ENCODE data around the gene PLEKHF1. TPM values are rescaled to one million over a fixed set of nuclear protein-coding genes. Genes with fewer than 3 reads are reported as not detected.

The PLEKHF1 gene
- polyA plus RNA-seq, 3 donors: 0.11 to 0.29 (median 0.26) TPM

DNA sequence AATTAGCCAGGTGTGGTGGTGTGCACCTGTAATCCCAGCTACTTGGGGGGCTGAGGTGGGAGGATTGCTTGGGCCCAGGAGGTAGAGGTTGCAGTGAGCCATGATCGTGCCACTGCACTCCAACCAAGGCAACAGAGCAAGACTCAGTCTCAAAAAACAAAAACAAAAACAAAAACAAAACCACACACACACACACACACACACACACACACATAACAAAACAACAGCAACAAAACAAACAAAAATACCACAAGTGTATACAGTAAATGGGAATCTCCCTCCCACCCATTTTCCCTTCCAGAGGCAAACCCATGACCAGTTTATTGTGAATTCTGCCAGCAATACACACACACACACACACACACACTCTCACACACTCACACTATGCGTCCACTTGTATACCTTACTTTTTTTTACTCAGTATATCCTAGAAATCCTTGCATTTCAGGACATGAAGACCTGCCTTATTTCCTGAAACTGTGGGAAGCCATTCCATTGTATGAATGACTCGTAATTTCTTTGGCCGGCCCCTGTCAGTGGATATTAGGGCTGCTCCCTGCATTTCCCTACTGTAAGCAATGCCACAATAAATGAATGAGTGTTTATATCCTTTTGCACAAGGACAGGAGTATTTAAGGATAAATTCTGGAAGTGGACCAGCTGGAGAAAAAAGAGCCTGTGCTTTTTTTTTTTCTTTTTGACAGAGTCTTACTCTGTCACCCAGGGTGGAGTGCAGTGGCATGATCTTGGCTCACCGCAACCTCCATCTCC lies 6.9 kb upstream of the PLEKHF1 start:
- 100% methylated on average over 1 of the region's 5 CpGs for WGBS (ENCODE audit: insufficient coverage)
- TF ChIP-seq, protein P1, sequence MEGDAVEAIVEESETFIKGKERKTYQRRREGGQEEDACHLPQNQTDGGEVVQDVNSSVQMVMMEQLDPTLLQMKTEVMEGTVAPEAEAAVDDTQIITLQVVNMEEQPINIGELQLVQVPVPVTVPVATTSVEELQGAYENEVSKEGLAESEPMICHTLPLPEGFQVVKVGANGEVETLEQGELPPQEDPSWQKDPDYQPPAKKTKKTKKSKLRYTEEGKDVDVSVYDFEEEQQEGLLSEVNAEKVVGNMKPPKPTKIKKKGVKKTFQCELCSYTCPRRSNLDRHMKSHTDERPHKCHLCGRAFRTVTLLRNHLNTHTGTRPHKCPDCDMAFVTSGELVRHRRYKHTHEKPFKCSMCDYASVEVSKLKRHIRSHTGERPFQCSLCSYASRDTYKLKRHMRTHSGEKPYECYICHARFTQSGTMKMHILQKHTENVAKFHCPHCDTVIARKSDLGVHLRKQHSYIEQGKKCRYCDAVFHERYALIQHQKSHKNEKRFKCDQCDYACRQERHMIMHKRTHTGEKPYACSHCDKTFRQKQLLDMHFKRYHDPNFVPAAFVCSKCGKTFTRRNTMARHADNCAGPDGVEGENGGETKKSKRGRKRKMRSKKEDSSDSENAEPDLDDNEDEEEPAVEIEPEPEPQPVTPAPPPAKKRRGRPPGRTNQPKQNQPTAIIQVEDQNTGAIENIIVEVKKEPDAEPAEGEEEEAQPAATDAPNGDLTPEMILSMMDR (IDR thresholded peaks at IDR 0.05): no peak

DNA sequence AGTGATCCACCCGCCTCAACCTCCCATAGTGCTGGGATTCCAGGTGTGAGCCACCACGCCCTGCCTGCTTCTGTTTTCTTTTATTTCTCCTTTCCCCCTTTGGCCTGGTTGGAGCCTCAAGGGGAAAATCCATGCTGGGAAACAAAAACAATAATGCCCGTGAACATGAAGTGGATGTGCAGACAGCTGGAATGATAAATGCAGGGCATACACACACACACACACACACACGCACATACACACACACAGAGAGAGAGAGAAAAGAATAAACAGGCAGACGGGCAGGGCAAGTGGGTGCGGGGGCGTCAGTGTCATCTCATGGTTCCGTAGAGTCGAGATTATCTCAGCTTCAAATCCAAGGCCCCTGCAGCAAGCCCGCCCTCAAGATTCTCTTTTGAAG lies 4.4 kb upstream of the PLEKHF1 start:
- TF ChIP-seq, protein P1 (IDR thresholded peaks at IDR 0.05): no peak
- Mint-ChIP-seq H3K9me3 (no peaks in the 10 kb centered on the region), H3K27me3 (ENCODE audit: low read depth in 3 of 3) (peaks cover 2 to 9% (median 8%) of the 10 kb centered on the region in 3 donors), H3K36me3 (no peaks in the 10 kb centered on the region), H3K4me3 (no peak overlapping the region), H3K4me1 (peaks cover 11% of the 10 kb centered on the region), H3K27ac (no peak overlapping the region)
- H3K36me3 ChIP-seq (replicated peaks in 1 of 2; ENCODE audit: control insufficient read depth in 1 of 2, insufficient read depth in 2 of 2, low read length in 2 of 2): no peaks in the 10 kb centered on the region
- WGBS (ENCODE audit: insufficient coverage): 95% methylated on average over 4 of the region's 10 CpGs
- H3K4me2 ChIP-seq (replicated peaks; ENCODE audit: extremely low read depth, low read length, poor library complexity, severe bottlenecking): no peak overlapping the region
- H3K27me3 ChIP-seq (ENCODE audit: control insufficient read depth in 2 of 2, insufficient read depth in 2 of 2, low read length in 2 of 2): peaks cover 0 to 4% of the 10 kb centered on the region in 2 donors
- H3K79me2 ChIP-seq (ENCODE audit: insufficient read depth, low read length): no peaks in the 10 kb centered on the region
- H3K4me1 ChIP-seq (ENCODE audit: control insufficient read depth in 1 of 2, insufficient read depth in 2 of 2, low read length in 2 of 2): peaks cover 8 to 13% of the 10 kb centered on the region in 2 donors
- no peaks in the 10 kb centered on the region for H3K9me3 ChIP-seq (replicated peaks in 1 of 2; ENCODE audit: control insufficient read depth in 1 of 2, insufficient read depth in 1 of 2, low read length in 2 of 2)
- H3K27ac ChIP-seq (ENCODE audit: low read depth in 1 of 2, low read length in 2 of 2): no peak overlapping the region
- H3K9ac ChIP-seq (ENCODE audit: insufficient read depth, low read length, poor library complexity, severe bottlenecking): no peak overlapping the region
- H3K4me3 ChIP-seq (replicated peaks in 1 of 3; ENCODE audit: low read depth in 2 of 3, low read length in 3 of 3): no peak overlapping the region
- DNase-seq: no peak
- no peaks in the 10 kb centered on the region for H4K20me1 ChIP-seq (ENCODE audit: insufficient read depth, low read length)
- intact Hi-C loops (cut with micrococcal nuclease): no loop called here
- no peak overlapping the region for H2AFZ ChIP-seq (ENCODE audit: insufficient read depth, low read depth, low read length, poor library complexity, severe bottlenecking)

More for the DNA sequence above, 6.9 kb upstream of the PLEKHF1 start:
- DNase-seq: no peak
- Mint-ChIP-seq H3K27ac (no peak overlapping the region), H3K9me3 (peaks cover 0 to 7% (median 3%) of the 10 kb centered on the region in 7 donors), H3K4me1 (no peaks in the 10 kb centered on the region), H3K4me3 (no peak overlapping the region), H3K36me3 (no peaks in the 10 kb centered on the region), H3K27me3 (ENCODE audit: low read depth in 3 of 3) (peaks cover 0 to 3% (median 2%) of the 10 kb centered on the region in 3 donors)
- no peak overlapping the region for H3K27ac ChIP-seq (ENCODE audit: low read depth in 1 of 2, low read length in 2 of 2)
- no peaks in the 10 kb centered on the region for H3K9me3 ChIP-seq (replicated peaks in 1 of 2; ENCODE audit: control insufficient read depth in 1 of 2, insufficient read depth in 1 of 2, low read length in 2 of 2)
- no peaks in the 10 kb centered on the region for H3K27me3 ChIP-seq (ENCODE audit: control insufficient read depth in 2 of 2, insufficient read depth in 2 of 2, low read length in 2 of 2)
- no peaks in the 10 kb centered on the region for H4K20me1 ChIP-seq (ENCODE audit: insufficient read depth, low read length)
- no peak overlapping the region for H3K4me2 ChIP-seq (replicated peaks; ENCODE audit: extremely low read depth, low read length, poor library complexity, severe bottlenecking)
- H2AFZ ChIP-seq (ENCODE audit: insufficient read depth, low read depth, low read length, poor library complexity, severe bottlenecking): no peak overlapping the region
- H3K9ac ChIP-seq (ENCODE audit: insufficient read depth, low read length, poor library complexity, severe bottlenecking): no peak overlapping the region
- H3K36me3 ChIP-seq (replicated peaks in 1 of 2; ENCODE audit: control insufficient read depth in 1 of 2, insufficient read depth in 2 of 2, low read length in 2 of 2): no peaks in the 10 kb centered on the region
- H3K4me3 ChIP-seq (replicated peaks in 1 of 3; ENCODE audit: low read depth in 2 of 3, low read length in 3 of 3): no peak overlapping the region
- intact Hi-C loops (cut with micrococcal nuclease): no loop called here
- no peaks in the 10 kb centered on the region for H3K79me2 ChIP-seq (ENCODE audit: insufficient read depth, low read length)
- no peaks in the 10 kb centered on the region for H3K4me1 ChIP-seq (ENCODE audit: control insufficient read depth in 1 of 2, insufficient read depth in 2 of 2, low read length in 2 of 2)
